HG02884 (cell line): Measurements from ENCODE around the gene FBLN2.
"Not testable (repeated sequence)": the region's sequence is repeated elsewhere in the genome, so short reads cannot be mapped to it uniquely, and the experiment has no call there.

ENCODE experiments used
- ATAC-seq: cut with Tn5 transposase; IDR thresholded peaks from one replicate; pipeline ENCODE4 v1.9.1; 2021; ENCODE audit warnings: mild to moderate bottlenecking, moderate library complexity; ENCODE audit not compliant: unreplicated experiment

Gene FBLN2

GRCh38 chr3:13548696-13549622 is at the start of gene FBLN2:
Gene FBLN2 (plus strand): TSS chr3:13549125. CDS start chr3:13570356, 21,231 bp downstream.
- no peak for ATAC-seq

GRCh38 chr3:13499246-13499645 is 49.7 kb upstream of the FBLN2 start:
- ATAC-seq, result not testable (repeated sequence)

GRCh38 chr3:13500133-13500885 is 48.6 kb upstream of the FBLN2 start:
- no peak for ATAC-seq

- no peak for ATAC-seq
Observed at GRCh38 chr3:13501056-13501455, 47.9 kb upstream of the FBLN2 start.

GRCh38 chr3:13501521-13501920 is 47.4 kb upstream of the FBLN2 start:
- no peak for ATAC-seq

- no peak for ATAC-seq
Observed at GRCh38 chr3:13501958-13502790, 46.8 kb upstream of the FBLN2 start.

GRCh38 chr3:13502791-13503060 is 46.2 kb upstream of the FBLN2 start:
- no peak for ATAC-seq

GRCh38 chr3:13504161-13504831 is 44.6 kb upstream of the FBLN2 start:
- ATAC-seq, result no peak

GRCh38 chr3:13505147-13506130 is 43.5 kb upstream of the FBLN2 start:
- no peak for ATAC-seq

GRCh38 chr3:13506239-13506638 is 42.7 kb upstream of the FBLN2 start:
- no peak for ATAC-seq

GRCh38 chr3:13506680-13507079 is 42.2 kb upstream of the FBLN2 start:
- ATAC-seq, result no peak

- ATAC-seq, result no peak
Observed at GRCh38 chr3:13507247-13507569, 41.7 kb upstream of the FBLN2 start.

- no peak for ATAC-seq
Observed at GRCh38 chr3:13507570-13508339, 41.2 kb upstream of the FBLN2 start.

- no peak for ATAC-seq
Observed at GRCh38 chr3:13508496-13508895, 40.4 kb upstream of the FBLN2 start.

- no peak for ATAC-seq
Observed at GRCh38 chr3:13509059-13509815, 39.7 kb upstream of the FBLN2 start.

GRCh38 chr3:13509816-13510192 is 39.1 kb upstream of the FBLN2 start:
- no peak for ATAC-seq

- ATAC-seq, result no peak
Observed at GRCh38 chr3:13512451-13512850, 36.5 kb upstream of the FBLN2 start.
